Dermis microvascular lymphatic vessel endothelial cell (primary cell): ENCODE data around the gene ARHGAP42. TPM values are rescaled to one million over a fixed set of nuclear protein-coding genes. Genes with fewer than 3 reads are reported as not detected.

Source experiments
- DNase-seq, 2 donors: peaks; one replicate each; pipeline versions ENCODE4 v3.0.0 to v3.0.0-alpha.2; 2010; ENCODE audit warnings: low read depth in 2 of 2
- total RNA-seq: library from RNA; depleted of rRNA; stranded (reverse); fragments of >200 nt; gene quantifications from 2 replicates; pipeline ENCODE4 v1.2.1, GENCODE V29; 2014

Gene ARHGAP42
- total RNA-seq, 1 donor from 2014 or later = 4.9 TPM

- no peak for DNase-seq
These were observed 145.7 kb downstream of the ARHGAP42 start for GRCh38 chr11:100832829-100833228.

GRCh38 chr11:100833276-100833675, 146.2 kb downstream of the ARHGAP42 start:
- no peak for DNase-seq

GRCh38 chr11:100835854-100836253, 148.8 kb downstream of the ARHGAP42 start:
- no peak for DNase-seq

- no peak for DNase-seq
These were observed 150.2 kb downstream of the ARHGAP42 start for GRCh38 chr11:100837311-100837710.

GRCh38 chr11:100841711-100842407, 154.8 kb downstream of the ARHGAP42 start:
- no peak for DNase-seq

- DNase-seq = no peak
These were observed 160.7 kb downstream of the ARHGAP42 start for GRCh38 chr11:100847696-100848216.

GRCh38 chr11:100849009-100849900, 162.2 kb downstream of the ARHGAP42 start:
- DNase-seq = peak in 1 of 2 donors; percentile 8

- DNase-seq = no peak
These were observed 162.8 kb downstream of the ARHGAP42 start for GRCh38 chr11:100849901-100850235.

GRCh38 chr11:100851147-100851546, 164.1 kb downstream of the ARHGAP42 start:
- no peak for DNase-seq

GRCh38 chr11:100851584-100852152, 164.6 kb downstream of the ARHGAP42 start:
- DNase-seq = no peak

GRCh38 chr11:100855466-100856067, 168.5 kb downstream of the ARHGAP42 start:
- peak; percentile 50 to 70 for DNase-seq

GRCh38 chr11:100857236-100858005, 170.3 kb downstream of the ARHGAP42 start:
- DNase-seq = no peak

- DNase-seq = no peak
These were observed 173.4 kb downstream of the ARHGAP42 start for GRCh38 chr11:100860318-100861155.

- DNase-seq = no peak
These were observed 174.1 kb downstream of the ARHGAP42 start for GRCh38 chr11:100861212-100861611.

GRCh38 chr11:100863080-100863581, 176.0 kb downstream of the ARHGAP42 start:
- peak in 1 of 2 donors; percentile 23 for DNase-seq

- DNase-seq = no peak
These were observed 178.5 kb downstream of the ARHGAP42 start for GRCh38 chr11:100865443-100866065.

GRCh38 chr11:100866453-100866852, 179.4 kb downstream of the ARHGAP42 start:
- DNase-seq = no peak

GRCh38 chr11:100867606-100868005, 180.5 kb downstream of the ARHGAP42 start:
- no peak for DNase-seq

GRCh38 chr11:100869328-100869727, 182.2 kb downstream of the ARHGAP42 start:
- no peak for DNase-seq
